ENCODE results near the gene RAMACL.

- no peak for TF ChIP-seq POLR2A (IDR thresholded peaks at IDR 0.05)
- TF ChIP-seq CTCF (IDR thresholded peaks at IDR 0.05) = no peak
Measured at GRCh38 chr6:166589786-166590574, 3.5 kb upstream of the RAMACL start.
